Skeletal muscle tissue (tissue), 4 donors: ENCODE results near the gene RGL4. TPM values are rescaled to one million over a fixed set of nuclear protein-coding genes. Genes with fewer than 3 reads are reported as not detected.
"Not testable (repeated sequence)": the region's sequence is repeated elsewhere in the genome, so short reads cannot be mapped to it uniquely, and the experiment has no call there.

ENCODE experiments used
- H3K27ac ChIP-seq: one replicate; pipeline ENCODE4 v1.7.0; 2013; ENCODE audit warnings: mild to moderate bottlenecking, low read depth, low read length, inconsistent platforms
- H3K27me3 ChIP-seq, 3 donors: one replicate each; pipeline ENCODE4 v1.7.0; 2013; ENCODE audit warnings: low read length in 3 of 3; ENCODE audit not compliant: control insufficient read depth in 3 of 3, insufficient read depth in 3 of 3
- H3K36me3 ChIP-seq, 3 donors: one replicate each; pipeline ENCODE4 v1.7.0; 2013; ENCODE audit warnings: low read length in 3 of 3; ENCODE audit not compliant: control insufficient read depth in 3 of 3, insufficient read depth in 3 of 3
- H3K4me1 ChIP-seq, 3 donors: one replicate each; pipeline ENCODE4 v1.7.0; 2013; ENCODE audit warnings: low read length in 3 of 3, mild to moderate bottlenecking in 3 of 3; ENCODE audit not compliant: control insufficient read depth in 3 of 3, insufficient read depth in 3 of 3
- H3K4me3 ChIP-seq, 3 donors: one replicate each; pipeline ENCODE4 v1.7.0; 2013; ENCODE audit warnings: low read length in 3 of 3
- H3K9ac ChIP-seq, 3 donors: one replicate each; pipeline ENCODE4 v1.7.0; 2013; ENCODE audit warnings: low read length in 3 of 3, mild to moderate bottlenecking in 3 of 3, moderate library complexity in 2 of 3, low read depth in 1 of 3
- H3K9me3 ChIP-seq, 3 donors: one replicate each; pipeline ENCODE4 v1.7.0; 2013; ENCODE audit warnings: low read length in 3 of 3; ENCODE audit not compliant: control insufficient read depth in 3 of 3
- total RNA-seq: library from RNA; depleted of rRNA; stranded (reverse); fragments of >200 nt; gene quantifications from one replicate; pipeline ENCODE4 v1.2.3, GENCODE V29; 2014
- donor health status: Osteomylitis.

Gene RGL4
- total RNA-seq, 1 donor from 2014 or later = 0.52 TPM

GRCh38 chr22:23722724-23723123 is 31.9 kb downstream of the RGL4 start:
- H3K4me1 ChIP-seq = peaks cover 0 to 4% (median under 1%) of the 10 kb centered on the region in 3 donors
- H3K27ac ChIP-seq = no peak overlapping the region
- no peaks in the 10 kb centered on the region for H3K36me3 ChIP-seq
- no peak overlapping the region for H3K4me3 ChIP-seq
- H3K27me3 ChIP-seq = no peaks in the 10 kb centered on the region
- H3K9me3 ChIP-seq = no peaks in the 10 kb centered on the region
- H3K9ac ChIP-seq = no peak overlapping the region

GRCh38 chr22:23728108-23728507 is 37.3 kb downstream of the RGL4 start:
- not testable (repeated sequence) for H3K27me3 ChIP-seq

GRCh38 chr22:23737696-23738095 is 46.9 kb downstream of the RGL4 start:
- H3K9me3 ChIP-seq = no peaks in the 10 kb centered on the region
- H3K36me3 ChIP-seq = peaks cover 0 to 5% (median 3%) of the 10 kb centered on the region in 3 donors
- H3K27me3 ChIP-seq = no peaks in the 10 kb centered on the region
- H3K9ac ChIP-seq = no peak overlapping the region
- H3K4me1 ChIP-seq = peaks cover 7 to 12% (median 7%) of the 10 kb centered on the region in 3 donors
- no peak overlapping the region for H3K27ac ChIP-seq
- H3K4me3 ChIP-seq = no peak overlapping the region

More at GRCh38 chr22:23728108-23728507, 37.3 kb downstream of the RGL4 start:
- H3K9me3 ChIP-seq, H3K36me3 ChIP-seq, H3K4me3 ChIP-seq, H3K4me1 ChIP-seq, H3K9ac ChIP-seq, H3K27ac ChIP-seq: not testable (repeated sequence)

GRCh38 chr22:23742505-23743264 is 51.9 kb downstream of the RGL4 start:
- Histone ChIP-seq H3K9me3 (no peaks in the 10 kb centered on the region), H3K27ac (peak overlapping the region; percentile 64), H3K4me1 (peaks cover 18 to 26% (median 20%) of the 10 kb centered on the region in 3 donors), H3K36me3 (peaks cover 15 to 29% (median 25%) of the 10 kb centered on the region in 3 donors), H3K27me3 (no peaks in the 10 kb centered on the region), H3K4me3 (peak overlapping the region in 2 of 3 donors; percentile 3), H3K9ac (peak overlapping the region; percentile 40 to 60 (median 40))

GRCh38 chr22:23743303-23743705 is 52.5 kb downstream of the RGL4 start:
- Histone ChIP-seq H3K27me3 (no peaks in the 10 kb centered on the region), H3K4me1 (peaks cover 18 to 26% (median 20%) of the 10 kb centered on the region in 3 donors), H3K27ac (peak overlapping the region; percentile 64), H3K9me3 (no peaks in the 10 kb centered on the region), H3K36me3 (peaks cover 15 to 29% (median 25%) of the 10 kb centered on the region in 3 donors), H3K9ac (peak overlapping the region in 1 of 3 donors; percentile 60), H3K4me3 (peak overlapping the region in 2 of 3 donors; percentile 3)

GRCh38 chr22:23744001-23744400 is 53.2 kb downstream of the RGL4 start:
- H3K27me3 ChIP-seq = no peaks in the 10 kb centered on the region
- no peak overlapping the region for H3K27ac ChIP-seq
- H3K9ac ChIP-seq = peak overlapping the region in 1 of 3 donors; percentile 60

GRCh38 chr22:23744485-23744884 is 53.7 kb downstream of the RGL4 start:
- Histone ChIP-seq H3K36me3 (peaks cover 15 to 29% (median 25%) of the 10 kb centered on the region in 3 donors), H3K4me3 (no peak overlapping the region), H3K27me3 (no peaks in the 10 kb centered on the region), H3K9me3 (no peaks in the 10 kb centered on the region), H3K4me1 (peaks cover 18 to 26% (median 20%) of the 10 kb centered on the region in 3 donors), H3K27ac (no peak overlapping the region), H3K9ac (no peak overlapping the region)

More at GRCh38 chr22:23744001-23744400, 53.2 kb downstream of the RGL4 start:
- H3K9me3 ChIP-seq = no peaks in the 10 kb centered on the region
- H3K4me1 ChIP-seq = peaks cover 18 to 26% (median 20%) of the 10 kb centered on the region in 3 donors
- peaks cover 15 to 29% (median 25%) of the 10 kb centered on the region in 3 donors for H3K36me3 ChIP-seq
- no peak overlapping the region for H3K4me3 ChIP-seq

GRCh38 chr22:23745791-23746190 is 55.0 kb downstream of the RGL4 start:
- H3K36me3 ChIP-seq = peaks cover 15 to 28% (median 25%) of the 10 kb centered on the region in 3 donors
- H3K4me1 ChIP-seq = peaks cover 18 to 31% (median 30%) of the 10 kb centered on the region in 3 donors
- no peak overlapping the region for H3K27ac ChIP-seq
- H3K27me3 ChIP-seq = no peaks in the 10 kb centered on the region
- H3K9me3 ChIP-seq = no peaks in the 10 kb centered on the region
- H3K4me3 ChIP-seq = no peak overlapping the region
- H3K9ac ChIP-seq = no peak overlapping the region
